Ovary (tissue), 9 donors: ENCODE measurements around the gene CDK4. TPM values are rescaled to one million over a fixed set of nuclear protein-coding genes. Genes with fewer than 3 reads are reported as not detected.

Source experiments
- DNase-seq, 5 donors: peaks; one replicate each; pipeline ENCODE4 v3.0.0-alpha.2; 2019 to 2020
- H3K27ac ChIP-seq, 2 donors: fragments of 200-600 bp; one replicate each; pipeline versions ENCODE4 v1.5.1 to v1.8.0; 2019 to 2022
- H3K27me3 ChIP-seq: fragments of 200-600 bp; one replicate; pipeline ENCODE4 v1.8.0; 2022
- H3K36me3 ChIP-seq: fragments of 200-600 bp; sonication (generic); one replicate; pipeline ENCODE4 v1.5.1; 2019
- H3K4me1 ChIP-seq: one replicate; pipeline ENCODE4 v1.8.1; 2013; ENCODE audit warnings: mild to moderate bottlenecking, moderate library complexity; ENCODE audit not compliant: insufficient read depth
- H3K4me3 ChIP-seq: fragments of 200-600 bp; sonication (generic); one replicate; pipeline ENCODE4 v1.5.1; 2017
- H3K9me3 ChIP-seq, 2 donors: fragments of 200-600 bp in 1 of 2; sonication (generic) in 1 of 2; one replicate each; pipeline versions ENCODE4 v1.5.1 to v1.8.1; 2013 to 2019; ENCODE audit warnings: mild to moderate bottlenecking in 1 of 2, moderate library complexity in 1 of 2
- EP300 ChIP-seq: sonication (generic); formaldehyde crosslinking; IDR thresholded peaks from one replicate; pipeline ENCODE4 v1.6.1; 2017; ENCODE audit warnings: antibody characterized with exemption
- POLR2A ChIP-seq: fragments of 450-650 bp; IDR thresholded peaks from one replicate; pipeline ENCODE4 v1.6.1; 2017; ENCODE audit warnings: antibody characterized with exemption, mild to moderate bottlenecking, moderate library complexity
- WGBS, 3 donors: extraction: QIAGEN DNeasy Blood & Tissue Kit in 1 of 3; methylation state at CpG; one replicate each; pipeline versions ENCODE4 v1.1.5 to v1.1.7; 2013 to 2017; 5-methylcytosine and 5-hydroxymethylcytosine counted together
- intact Hi-C, 4 donors: fragments of 100-400 bp; cut with DNase I; formaldehyde crosslinking; loops; one replicate each; pipeline versions ENCODE4 v1.11.0 to v1.15.1; 2022 to 2023
- polyA plus RNA-seq, 2 donors: library from polyadenylated mRNA; stranded (reverse); fragments of 200-250 nt in 1 of 2; fragments of 350-450 nt in 1 of 2; fragmentation: Illumina TruSeq in 1 of 2; extraction: RNeasy Lipid Tissue Mini Kit (QIAGEN cat#74804) in 1 of 2; gene quantifications; one replicate each; pipeline ENCODE4 v1.2.3, GENCODE V29; 2013 to 2014
- total RNA-seq, 7 donors: library from RNA; depleted of rRNA in 2 of 7; stranded (reverse); fragments of >200 nt in 2 of 7; fragmentation: NEBNext Ultra II Directional in 3 of 7; extraction: Animal tissue kit (Norgen Biotek cat#: 25700) in 3 of 7; gene quantifications; one replicate each; pipeline versions ENCODE4 v1.1.0 to v1.2.4, GENCODE V29; 2016 to 2023
- TF ChIP-seq, protein P1 (sequence below), 3 donors: fragments of 450-650 bp in 2 of 3; fragments of 200-600 bp in 1 of 3; IDR thresholded peaks; one replicate each; pipeline versions ENCODE4 v1.5.1 to v1.8.0; 2016 to 2022; ENCODE audit warnings: antibody characterized with exemption in 3 of 3, mild to moderate bottlenecking in 1 of 3
- donor health status: DM: no; HTN: no; CAD: no; lungs with moderate emphysema.
- donor health status: DM: no; HTN: no; CAD: no.
- donor health status: Bipolar disorder and iron deficiency.
- donor health status: DM: yes; HTN: yes; CAD: no.
- donor health status: DM: no; HTN: no; CAD: no.
- donor health status: DM: yes; HTN: yes; CAD: no.

CDK4 gene
- total and polyA plus RNA-seq, 9 donors = 82.7 to 175 (median 122) TPM

DNA sequence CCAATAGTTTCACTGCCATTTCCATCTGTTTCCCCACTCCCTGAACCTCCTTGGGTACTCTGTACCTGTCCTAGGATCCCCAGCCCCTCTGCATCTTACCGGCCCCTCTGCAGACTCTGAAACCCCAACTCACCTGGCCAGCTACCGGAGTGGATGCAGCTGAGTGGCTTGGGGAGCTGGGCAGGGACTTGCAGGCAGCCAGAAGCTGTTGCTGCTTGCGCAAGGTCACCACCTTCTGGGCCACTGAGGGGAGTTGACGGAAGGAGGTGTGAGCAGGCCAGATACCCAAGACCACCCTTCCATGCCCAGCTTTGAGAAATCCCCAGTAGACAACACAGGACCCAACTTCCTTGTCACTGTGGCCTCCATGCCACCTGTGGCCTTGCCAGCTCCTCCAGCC is 19.8 kb downstream of the CDK4 start:
- Histone ChIP-seq H3K27ac (no peak overlapping the region), H3K36me3 (no peaks in the 10 kb centered on the region), H3K4me1 (peaks cover 3% of the 10 kb centered on the region), H3K27me3 (peaks cover 3% of the 10 kb centered on the region), H3K4me3 (no peak overlapping the region), H3K9me3 (no peaks in the 10 kb centered on the region)
- no peak for DNase-seq
- WGBS, 3 donors = 79 to 89% (median 87%) methylated on average over 4 of the region's 4 CpGs
- no peak for TF ChIP-seq POLR2A
- TF ChIP-seq EP300 = no peak
- TF ChIP-seq, protein P1, sequence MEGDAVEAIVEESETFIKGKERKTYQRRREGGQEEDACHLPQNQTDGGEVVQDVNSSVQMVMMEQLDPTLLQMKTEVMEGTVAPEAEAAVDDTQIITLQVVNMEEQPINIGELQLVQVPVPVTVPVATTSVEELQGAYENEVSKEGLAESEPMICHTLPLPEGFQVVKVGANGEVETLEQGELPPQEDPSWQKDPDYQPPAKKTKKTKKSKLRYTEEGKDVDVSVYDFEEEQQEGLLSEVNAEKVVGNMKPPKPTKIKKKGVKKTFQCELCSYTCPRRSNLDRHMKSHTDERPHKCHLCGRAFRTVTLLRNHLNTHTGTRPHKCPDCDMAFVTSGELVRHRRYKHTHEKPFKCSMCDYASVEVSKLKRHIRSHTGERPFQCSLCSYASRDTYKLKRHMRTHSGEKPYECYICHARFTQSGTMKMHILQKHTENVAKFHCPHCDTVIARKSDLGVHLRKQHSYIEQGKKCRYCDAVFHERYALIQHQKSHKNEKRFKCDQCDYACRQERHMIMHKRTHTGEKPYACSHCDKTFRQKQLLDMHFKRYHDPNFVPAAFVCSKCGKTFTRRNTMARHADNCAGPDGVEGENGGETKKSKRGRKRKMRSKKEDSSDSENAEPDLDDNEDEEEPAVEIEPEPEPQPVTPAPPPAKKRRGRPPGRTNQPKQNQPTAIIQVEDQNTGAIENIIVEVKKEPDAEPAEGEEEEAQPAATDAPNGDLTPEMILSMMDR (IDR thresholded peaks at IDR 0.05) = no peak
- intact Hi-C loops = loop anchor here in 1 of 4 donors (5.0 kb wide), 1 partner anchor 705 kb away; no protein-coding TSS in a partner anchor

DNA sequence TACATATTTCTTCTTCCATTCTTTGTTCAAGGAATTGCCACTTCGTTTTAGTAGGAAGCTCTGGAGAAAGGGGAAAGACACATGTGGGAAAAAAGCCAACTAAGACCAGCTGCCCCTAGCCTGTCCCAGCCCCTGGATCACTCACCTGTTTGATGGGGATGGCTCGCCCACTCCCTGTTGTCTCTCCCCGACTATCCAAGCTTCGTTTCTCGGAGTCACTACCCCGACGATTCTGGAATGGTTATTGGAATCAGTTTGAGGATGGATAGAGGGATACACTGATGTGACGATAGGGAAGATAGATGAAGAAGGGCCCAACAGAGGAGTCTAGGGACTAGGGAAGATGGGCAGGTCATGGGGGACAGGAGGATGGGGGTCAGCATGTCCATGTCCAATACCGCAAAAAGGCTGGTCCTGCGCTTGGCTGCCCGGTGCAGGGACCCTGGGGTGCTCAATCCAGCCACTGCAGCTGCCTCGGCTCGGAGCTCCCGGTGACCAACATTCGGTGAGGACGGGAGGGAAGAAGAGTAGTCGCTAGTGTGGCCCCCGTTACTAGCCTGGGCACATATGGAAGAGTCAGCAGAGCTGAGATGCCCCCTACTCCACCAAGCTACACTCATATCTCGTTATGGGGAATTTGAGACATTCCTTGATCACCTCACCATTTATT is 20.6 kb downstream of the CDK4 start:
- DNase-seq = peak in 1 of 5 donors; percentile 2
- Histone ChIP-seq H3K9me3 (no peaks in the 10 kb centered on the region), H3K4me1 (peaks cover 5% of the 10 kb centered on the region), H3K36me3 (no peaks in the 10 kb centered on the region), H3K27me3 (no peaks in the 10 kb centered on the region), H3K4me3 (no peak overlapping the region), H3K27ac (no peak overlapping the region)
- intact Hi-C loops = loop anchor here in 1 of 4 donors (5.0 kb wide), 1 partner anchor 706 kb away; no protein-coding TSS in a partner anchor
- WGBS, 3 donors = 79 to 81% (median 81%) methylated on average over 19 of the region's 19 CpGs
- no peak for TF ChIP-seq POLR2A
- TF ChIP-seq, protein P1 (IDR thresholded peaks at IDR 0.05) = no peak
- TF ChIP-seq EP300 = no peak

DNA sequence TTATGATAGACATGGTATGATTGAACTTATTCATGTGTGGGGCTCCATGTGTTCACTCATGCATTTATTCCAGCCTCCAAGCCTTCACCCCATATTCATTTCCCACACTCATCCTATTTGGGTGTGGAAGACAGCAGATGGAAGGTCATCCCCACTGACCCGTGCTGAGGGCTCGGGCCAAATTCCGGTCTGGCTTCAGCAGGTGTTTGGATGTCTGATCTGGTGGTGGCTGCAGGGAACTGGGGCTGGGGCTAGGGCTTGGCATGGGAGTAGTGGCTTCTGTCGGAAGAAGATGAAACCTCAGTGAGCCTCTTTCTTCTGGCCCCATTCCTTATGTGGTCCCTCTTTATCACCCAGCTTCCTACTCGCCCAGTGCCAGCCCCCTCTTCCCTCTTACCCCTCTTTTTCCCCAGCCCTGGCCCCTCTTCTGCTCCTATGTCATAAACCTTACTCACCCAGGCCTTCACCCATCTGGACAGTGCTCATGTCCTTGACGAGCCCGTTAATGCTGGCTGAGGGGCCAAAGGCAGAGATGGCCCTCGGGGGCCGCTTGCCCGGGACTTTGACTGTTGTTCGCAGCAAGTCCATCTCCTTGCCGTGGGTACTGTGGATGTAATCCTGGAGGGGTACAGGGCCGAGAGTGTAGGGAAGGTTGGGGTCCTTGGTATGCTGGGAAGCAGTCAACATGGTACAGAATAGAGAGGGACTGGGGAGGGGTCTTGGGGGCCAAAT is 21.6 kb downstream of the CDK4 start:
- no peaks in the 10 kb centered on the region for H3K27me3 ChIP-seq
- intact Hi-C loops = loop anchor here in 1 of 4 donors (5.0 kb wide), 1 partner anchor 707 kb away; no protein-coding TSS in a partner anchor
- H3K4me1 ChIP-seq = peaks cover 7% of the 10 kb centered on the region
- no peaks in the 10 kb centered on the region for H3K36me3 ChIP-seq
- H3K27ac ChIP-seq = no peak overlapping the region
- TF ChIP-seq, protein P1 (IDR thresholded peaks at IDR 0.05) = no peak
- no peak for TF ChIP-seq POLR2A
- no peak for TF ChIP-seq EP300
- 75 to 81% (median 81%) methylated on average over 13 of the region's 13 CpGs for WGBS, 3 donors
- DNase-seq = peak in 1 of 5 donors; percentile 10
- no peak overlapping the region for H3K4me3 ChIP-seq
- no peaks in the 10 kb centered on the region for H3K9me3 ChIP-seq

DNA sequence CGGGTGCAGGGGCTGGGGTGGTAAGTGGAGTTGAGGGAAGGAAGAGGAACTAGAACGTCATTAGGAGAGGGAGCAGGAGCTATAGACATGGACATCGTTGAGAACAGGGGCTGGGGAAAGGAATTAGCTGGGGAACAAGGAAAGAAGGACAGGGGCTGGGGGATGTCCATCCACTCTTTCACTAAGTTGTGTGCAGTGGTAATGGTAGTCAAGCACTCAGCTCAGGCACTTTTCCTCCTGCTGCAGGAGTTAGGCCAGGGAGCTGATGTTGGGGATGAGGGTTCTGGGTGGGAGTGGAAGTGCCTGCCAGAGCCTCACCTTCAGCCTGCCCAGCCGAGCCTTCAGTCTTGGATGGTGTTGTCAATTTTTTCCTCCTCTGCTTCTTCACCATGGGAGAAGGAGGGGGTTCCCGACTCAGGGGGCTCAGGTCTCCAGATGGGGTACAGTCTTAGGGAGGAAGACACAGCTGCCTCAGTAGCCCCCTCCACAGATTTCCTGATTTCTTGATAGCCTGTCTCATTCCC is 22.7 kb downstream of the CDK4 start:
- Histone ChIP-seq H3K27ac (no peak overlapping the region), H3K4me1 (peaks cover 7% of the 10 kb centered on the region), H3K36me3 (no peaks in the 10 kb centered on the region), H3K27me3 (no peaks in the 10 kb centered on the region), H3K9me3 (no peaks in the 10 kb centered on the region), H3K4me3 (no peak overlapping the region)
- intact Hi-C loops = no loop called here
- WGBS, 3 donors = 44 to 57% (median 47%) methylated on average over 5 of the region's 5 CpGs
- peak in 2 of 5 donors; percentile 10 for DNase-seq
- TF ChIP-seq, protein P1 (IDR thresholded peaks at IDR 0.05) = no peak
- no peak for TF ChIP-seq EP300
- TF ChIP-seq POLR2A = no peak
